Stimulated activated CD8-positive, alpha-beta memory T cell treated with anti-CD3 and anti-CD28 coated beads, Interleukin-12 subunit alpha, Interleukin-12 subunit beta, amount 100 ng/mL, for 4 hours (primary cell): ENCODE results near the gene HASPIN.
"Not testable (repeated sequence)": the region's sequence is repeated elsewhere in the genome, so short reads cannot be mapped to it uniquely, and the experiment has no call there.

Experiments
- DNase-seq: peaks from one replicate; pipeline ENCODE4 v3.0.0-alpha.2; 2020; ENCODE audit warnings: low read depth

HASPIN gene

DNA sequence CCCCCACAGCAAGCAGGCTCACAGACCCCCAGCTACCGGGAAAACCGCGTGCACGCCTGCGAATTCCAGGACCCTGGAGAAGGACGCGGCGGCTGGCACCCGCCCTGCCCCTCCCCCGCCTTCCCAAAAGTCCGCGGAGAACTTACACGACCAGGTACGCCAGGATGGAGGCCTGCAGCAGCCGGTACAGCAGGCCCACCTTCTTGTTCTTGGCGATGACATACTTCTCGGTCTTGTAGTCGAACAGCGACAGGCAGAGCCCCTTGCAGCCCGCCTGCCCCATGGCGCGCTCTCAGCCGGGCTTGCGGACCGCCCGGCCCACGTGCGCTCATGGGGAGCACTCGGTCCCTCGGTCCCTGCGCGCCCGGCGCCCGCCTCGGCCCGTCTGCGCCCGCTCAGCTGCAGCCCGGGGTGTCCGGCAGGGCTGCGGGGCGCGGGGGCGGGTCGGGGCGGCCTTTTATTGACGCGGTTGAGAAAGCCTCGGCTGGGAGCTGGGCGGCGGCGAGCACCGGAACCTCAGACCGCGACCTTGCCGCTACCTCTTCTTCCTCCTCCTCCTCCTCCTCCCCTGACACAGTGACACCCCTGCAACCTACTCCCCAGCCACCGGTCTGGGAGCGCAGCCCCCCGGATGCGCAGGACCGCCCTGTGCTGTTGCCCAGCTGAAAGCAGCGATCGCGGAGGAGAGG is 27.8 kb upstream of the HASPIN start, which contains the start of gene P2RX5:
TSS of gene P2RX5 (minus strand) at position 433 of the 689 bp plus-strand sequence. CDS start at position 283, 150 bp downstream.
- peak; percentile 23 for DNase-seq

GRCh38 chr17:3697103-3697476 is 26.6 kb upstream of the HASPIN start:
- DNase-seq: no peak

DNA sequence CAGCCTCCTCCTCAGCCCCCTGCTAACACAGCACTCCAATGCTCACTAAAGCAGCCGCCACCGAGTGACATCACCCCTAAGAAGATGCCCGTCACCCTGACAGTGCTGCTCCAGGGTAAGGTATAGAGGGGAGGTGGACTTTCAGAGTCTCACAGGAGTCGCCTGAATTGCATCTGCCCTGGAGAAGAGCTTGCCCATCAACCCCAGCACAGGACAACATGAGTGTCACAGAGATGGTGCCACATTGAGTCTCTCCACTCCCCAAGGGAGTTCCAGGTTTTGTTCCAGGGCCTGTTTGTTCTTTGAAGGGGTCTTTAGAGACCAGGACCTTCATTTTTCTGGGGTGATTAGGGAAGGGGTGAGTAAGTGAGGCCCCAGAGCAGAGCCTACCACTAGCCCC is 25.6 kb upstream of the HASPIN start:
- no peak for DNase-seq

DNA sequence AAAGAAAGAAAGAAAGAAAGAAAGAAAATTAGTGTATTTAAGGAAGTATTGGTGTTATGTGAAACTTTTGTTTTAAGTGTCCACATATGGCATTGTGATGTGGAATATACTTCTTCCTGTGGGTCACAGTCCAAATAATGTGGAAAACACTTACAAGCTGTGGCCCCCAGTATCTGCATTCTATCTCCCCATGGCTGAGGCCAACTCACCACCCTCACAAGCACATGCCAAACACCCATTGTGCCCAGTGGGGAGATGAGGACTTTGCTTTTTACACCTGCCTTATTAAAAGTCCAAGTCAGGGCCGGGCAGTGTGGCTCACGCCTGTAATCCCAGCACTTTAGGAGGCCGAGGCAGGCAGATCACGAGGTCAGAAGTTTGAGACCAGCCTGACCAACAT is 23.8 kb upstream of the HASPIN start:
- DNase-seq: no peak

DNA sequence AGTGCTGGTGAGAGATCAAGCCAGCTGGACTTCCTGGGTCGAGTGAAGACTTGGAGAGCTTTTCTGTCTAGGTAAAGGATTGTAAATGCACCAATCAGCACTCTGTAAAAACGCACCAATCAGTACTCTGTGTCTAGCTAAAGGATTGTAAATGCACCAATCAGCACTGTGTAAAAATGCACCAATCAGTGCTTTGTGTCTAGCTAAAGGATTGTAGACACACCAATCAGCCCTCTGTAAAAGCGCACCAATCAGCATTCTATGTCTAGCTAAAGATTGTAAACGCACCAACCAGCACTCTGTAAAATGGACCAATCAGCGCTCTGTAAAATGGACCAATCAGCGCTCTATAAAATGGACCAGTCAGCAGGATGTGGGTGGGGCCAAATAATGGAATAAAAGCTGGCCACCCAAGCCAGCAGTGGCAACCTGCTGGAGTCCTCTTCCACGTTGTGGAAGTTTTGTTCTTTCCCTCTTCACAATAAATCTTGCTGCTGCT is 21.6 kb upstream of the HASPIN start:
- not testable (repeated sequence) for DNase-seq

DNA sequence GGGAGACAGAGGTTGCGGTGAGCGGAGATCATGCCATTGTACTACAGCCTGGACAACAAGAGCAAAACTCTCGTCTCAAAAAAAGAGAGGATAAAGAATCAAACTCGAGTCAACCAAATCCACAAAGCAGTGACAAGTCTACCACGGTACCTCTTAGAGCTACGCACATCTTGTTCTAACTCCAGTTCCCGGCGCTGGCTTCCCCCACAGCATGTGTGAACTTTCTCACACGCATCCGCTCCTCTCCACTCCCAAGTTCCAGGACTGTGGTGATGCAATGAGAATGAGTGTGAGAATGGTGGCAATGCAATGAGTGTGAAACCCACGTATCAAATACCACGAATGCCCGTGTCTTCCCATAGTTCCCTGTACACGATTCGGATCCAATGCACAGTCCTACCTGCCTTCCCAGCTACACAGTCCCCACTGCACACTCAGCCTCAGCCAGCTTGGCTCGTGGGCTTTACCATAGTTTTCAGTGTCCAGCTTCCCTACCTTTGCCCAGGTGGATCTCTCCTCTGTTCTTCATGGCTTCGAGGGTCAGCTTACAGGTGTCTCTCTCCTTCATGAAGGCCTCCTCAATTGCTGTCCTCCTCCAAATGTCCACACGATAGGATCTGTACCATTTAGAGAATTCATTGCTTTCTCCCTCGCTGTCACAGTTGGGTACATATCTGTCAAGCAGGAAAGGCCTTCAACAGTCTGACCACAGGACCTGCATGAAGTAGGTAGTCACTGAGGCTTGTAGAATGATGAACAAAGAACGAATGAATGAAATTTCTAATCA is 18.6 kb upstream of the HASPIN start:
- no peak for DNase-seq

DNA sequence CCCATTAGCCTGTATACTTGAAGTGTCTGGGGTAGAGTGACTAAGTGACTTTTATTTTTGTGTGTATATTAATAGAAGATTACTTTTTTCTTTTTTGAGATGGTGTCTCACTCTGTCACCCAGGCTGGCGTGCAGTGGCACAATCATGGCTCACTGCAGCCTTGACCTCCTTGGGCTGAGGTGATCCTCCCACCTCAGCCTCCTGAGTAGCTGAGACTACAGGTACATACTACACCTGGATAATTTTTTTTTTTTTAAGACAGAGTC is 18.1 kb upstream of the HASPIN start:
- not testable (repeated sequence) for DNase-seq

DNA sequence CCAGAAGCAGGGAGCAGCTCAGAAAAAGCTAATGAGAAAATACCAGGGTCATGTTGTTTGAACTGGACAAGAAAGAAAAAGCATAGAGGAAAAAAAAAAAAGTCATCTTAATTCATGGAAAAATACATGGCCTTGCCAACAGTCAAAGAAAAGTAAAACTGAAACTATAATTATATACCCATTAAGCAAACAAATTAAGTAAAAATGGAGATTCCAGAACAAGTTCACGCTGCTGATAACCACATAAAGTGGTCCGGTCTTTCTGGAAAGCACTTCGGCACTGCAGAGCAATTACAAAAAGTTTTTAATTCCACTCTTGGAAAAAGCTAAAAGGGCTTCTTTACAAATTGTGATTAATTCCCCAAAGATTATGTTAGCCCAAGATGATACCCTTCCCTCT is 15.3 kb upstream of the HASPIN start:
- no peak for DNase-seq

DNA sequence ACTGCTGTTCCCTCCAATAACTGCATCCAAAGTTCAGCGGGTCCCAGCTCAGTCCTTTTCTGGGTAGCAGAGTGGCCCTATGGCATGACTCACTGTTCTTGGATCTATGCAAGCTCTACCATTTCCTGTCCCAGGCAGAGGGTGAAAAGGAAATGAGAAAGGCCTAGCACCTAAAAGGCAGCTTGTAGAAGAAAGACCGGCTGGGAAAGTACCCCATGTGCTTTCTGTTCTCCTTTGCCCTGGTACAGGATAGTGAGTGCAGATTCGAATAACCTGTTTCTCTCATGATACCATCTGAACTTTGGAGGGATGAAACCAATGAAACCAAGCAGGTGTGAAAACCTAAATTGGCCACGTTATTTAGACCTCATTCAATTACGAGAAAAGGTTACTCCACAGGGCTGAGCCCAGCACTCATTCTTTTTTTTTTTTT is 12.7 kb upstream of the HASPIN start:
- peak; percentile 33 for DNase-seq

DNA sequence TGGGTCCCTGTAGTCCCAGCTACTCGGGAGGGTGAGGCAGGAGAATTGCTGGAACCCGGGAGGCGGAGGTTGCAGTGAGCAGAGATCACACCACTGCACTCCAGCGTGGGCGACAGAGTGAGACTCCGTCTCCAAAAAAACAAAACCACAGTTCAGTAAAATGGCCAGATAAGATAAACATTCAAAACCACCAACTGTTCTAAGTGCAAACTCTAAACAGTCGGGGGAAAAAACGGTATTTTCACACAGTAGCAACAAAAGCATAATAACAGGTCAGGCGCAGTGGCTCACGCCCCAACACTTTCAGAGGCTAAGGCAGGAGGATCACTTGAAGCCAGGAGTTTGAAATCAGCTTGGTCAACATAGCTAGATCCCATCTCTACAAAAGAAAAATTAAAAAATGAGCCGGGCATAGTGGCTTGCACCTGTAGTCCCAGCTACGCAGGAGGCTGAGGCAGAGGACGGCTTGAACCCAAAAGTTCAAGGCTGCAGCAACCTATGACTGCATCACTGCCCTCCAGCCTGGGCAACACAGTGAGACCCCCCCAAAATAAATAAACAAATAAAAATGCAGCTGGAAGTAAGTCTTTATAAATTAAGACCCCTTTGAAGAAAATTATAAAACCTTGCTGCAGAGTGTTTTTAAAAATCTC is 10.8 kb upstream of the HASPIN start:
- DNase-seq: no peak

DNA sequence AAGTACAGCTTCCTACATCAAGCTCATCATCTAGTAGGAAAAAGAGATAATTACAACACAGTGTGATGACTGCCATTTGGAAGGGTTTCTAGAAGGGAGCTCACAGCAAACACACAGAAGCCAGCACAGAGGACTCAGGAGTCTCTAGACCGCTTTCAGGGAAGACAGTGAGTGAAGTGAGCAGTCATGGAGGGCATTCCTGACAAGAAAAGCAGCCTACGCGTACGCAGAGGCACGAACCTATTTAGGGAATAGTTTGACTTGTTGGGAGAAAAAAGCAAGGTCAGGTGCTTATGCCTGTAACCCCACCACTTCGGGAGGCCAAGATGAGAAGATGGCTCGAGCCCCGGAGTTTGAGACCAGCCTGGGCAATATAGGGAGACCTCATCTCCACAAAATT is 8.4 kb upstream of the HASPIN start:
- no peak for DNase-seq

DNA sequence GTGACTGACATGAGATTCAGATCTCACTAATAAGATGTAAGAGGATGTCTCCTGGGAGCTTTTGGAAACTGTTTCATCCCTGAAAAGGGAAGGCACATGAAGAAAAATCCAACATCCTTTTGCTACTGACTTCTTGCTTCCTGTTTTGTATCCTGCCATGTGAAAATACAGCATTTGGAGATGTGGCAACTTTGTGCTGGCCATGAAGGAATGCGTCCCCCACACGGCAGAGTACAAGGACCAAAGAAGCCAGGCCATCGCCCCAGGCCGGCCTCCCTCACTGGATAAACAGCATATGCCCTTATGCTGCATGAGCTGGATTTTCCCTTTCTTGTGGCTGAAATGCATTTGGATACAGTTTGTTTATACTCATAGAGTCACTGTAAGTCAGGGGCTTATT is 5.5 kb upstream of the HASPIN start:
- no peak for DNase-seq

GRCh38 chr17:3719265-3719664 is 4.4 kb upstream of the HASPIN start:
- DNase-seq: no peak

DNA sequence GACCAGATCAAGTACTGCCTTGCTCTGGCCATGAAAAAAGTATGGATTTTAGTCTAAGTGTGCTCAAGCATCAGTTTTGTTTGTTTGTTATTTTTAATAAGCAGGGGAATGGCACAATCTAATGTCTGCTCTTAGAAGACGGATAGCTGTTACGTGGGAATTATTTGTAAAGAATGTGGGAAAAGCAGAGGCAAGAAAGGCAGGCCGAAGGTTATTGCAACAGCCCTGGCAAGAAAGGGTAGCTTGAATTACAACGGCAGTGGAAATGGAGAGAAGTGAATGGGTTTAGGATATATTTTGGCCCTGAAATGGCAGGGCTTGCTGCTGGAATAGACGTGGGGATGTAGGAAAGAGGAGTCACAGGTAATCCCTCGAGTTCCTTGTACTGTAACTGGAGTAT is 987 bp upstream of the HASPIN start:
- no peak for DNase-seq

GRCh38 chr17:3723188-3723555 is 531 bp upstream of the HASPIN start:
- DNase-seq: no peak

DNA sequence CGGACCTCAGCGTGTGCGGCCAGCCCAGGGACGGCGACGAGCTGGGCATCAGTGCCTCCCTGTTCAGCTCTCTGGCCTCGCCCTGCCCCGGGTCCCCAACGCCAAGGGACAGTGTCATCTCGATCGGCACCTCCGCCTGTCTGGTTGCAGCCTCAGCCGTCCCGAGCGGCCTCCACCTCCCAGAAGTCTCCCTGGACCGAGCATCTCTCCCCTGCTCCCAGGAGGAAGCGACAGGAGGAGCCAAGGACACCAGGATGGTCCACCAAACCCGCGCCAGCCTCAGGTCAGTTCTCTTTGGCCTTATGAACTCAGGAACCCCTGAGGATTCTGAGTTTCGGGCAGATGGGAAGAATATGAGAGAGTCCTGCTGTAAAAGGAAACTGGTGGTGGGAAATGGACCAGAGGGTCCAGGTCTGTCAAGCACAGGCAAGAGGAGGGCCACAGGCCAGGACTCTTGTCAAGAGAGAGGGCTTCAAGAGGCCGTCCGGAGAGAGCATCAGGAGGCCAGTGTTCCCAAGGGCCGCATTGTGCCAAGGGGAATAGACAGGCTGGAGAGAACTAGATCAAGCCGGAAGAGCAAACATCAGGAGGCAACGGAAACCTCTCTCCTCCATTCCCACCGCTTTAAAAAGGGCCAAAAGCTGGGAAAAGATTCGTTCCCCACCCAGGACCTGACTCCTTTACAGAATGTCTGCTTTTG is 825 bp downstream of the HASPIN start:
- no peak for DNase-seq

GRCh38 chr17:3727041-3727440 is 3.3 kb downstream of the HASPIN start:
- no peak for DNase-seq

DNA sequence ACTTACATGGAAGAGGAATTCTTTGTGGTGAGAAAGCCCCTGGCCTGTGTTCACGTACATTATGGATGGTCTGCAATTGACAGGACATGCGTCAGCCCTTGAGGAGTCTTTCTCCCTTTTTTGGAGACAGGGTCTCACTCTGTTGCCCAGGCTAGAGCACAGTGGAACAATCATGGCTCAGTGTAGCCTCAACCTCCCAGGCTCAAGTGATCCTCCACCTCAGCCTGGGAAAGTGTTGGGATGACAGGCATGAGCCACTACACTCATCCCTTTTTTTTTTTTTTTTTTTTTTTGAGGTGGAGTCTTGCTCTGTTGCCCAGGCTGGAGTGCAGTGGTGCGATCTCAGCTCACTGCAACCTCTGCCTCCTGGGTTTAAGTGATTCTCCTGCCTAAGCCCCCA is 4.4 kb downstream of the HASPIN start:
- not testable (repeated sequence) for DNase-seq

GRCh38 chr17:3729881-3730280 is 6.2 kb downstream of the HASPIN start:
- no peak for DNase-seq

DNA sequence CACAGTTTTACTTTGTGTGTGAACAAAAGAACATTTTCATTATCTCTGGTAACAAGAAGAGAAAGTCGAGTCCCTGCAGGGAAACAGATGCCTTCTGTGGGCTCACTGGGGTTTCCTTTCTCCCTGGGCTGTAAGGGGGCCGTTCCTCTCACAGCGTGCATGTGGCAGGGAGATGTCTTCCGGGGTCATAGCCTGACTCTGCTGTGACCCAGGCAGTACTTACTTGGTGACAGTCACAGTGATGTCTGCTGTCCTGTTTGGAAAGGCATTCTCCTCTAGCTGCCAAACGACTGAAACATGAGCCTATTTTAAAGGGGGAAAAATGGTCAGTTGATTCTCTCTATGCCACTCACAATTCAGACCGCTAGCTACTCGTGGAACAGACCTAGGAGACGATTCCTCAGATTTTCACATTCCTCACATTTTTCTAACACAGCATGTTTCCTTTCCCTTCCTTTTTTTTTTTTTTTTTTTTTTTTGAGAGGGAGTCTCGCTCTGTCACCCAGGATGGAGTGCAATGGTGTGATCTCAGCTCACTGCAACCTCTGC is 7.3 kb downstream of the HASPIN start:
- DNase-seq: no peak

- DNase-seq: no peak
Measured at GRCh38 chr17:3732210-3732621, 8.5 kb downstream of the HASPIN start.

DNA sequence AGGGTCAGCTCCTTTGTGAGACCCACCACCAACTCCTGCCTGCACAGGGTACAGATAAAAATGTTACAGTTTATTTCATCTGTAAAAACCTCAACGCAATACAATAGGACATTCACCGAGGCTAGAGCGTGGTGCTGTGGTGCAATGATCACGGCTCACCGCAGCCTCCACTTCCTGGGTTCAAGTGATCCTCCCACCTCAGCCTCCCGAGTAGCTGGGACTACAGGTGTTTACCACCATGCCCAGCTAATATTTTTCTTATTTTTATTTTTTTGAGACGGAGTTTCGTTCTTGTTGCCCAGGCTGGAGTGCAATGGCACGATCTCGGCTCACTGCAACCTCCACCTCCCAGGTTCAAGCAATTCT is 11.2 kb downstream of the HASPIN start:
- DNase-seq: not testable (repeated sequence)
